GM18498 (cell line): ENCODE results near the gene EMILIN2.

ENCODE experiments used
- ATAC-seq: cut with Tn5 transposase; IDR thresholded peaks from one replicate; pipeline ENCODE4 v1.9.1; 2021; ENCODE audit warnings: mild to moderate bottlenecking, moderate library complexity; ENCODE audit not compliant: unreplicated experiment

EMILIN2 gene

DNA sequence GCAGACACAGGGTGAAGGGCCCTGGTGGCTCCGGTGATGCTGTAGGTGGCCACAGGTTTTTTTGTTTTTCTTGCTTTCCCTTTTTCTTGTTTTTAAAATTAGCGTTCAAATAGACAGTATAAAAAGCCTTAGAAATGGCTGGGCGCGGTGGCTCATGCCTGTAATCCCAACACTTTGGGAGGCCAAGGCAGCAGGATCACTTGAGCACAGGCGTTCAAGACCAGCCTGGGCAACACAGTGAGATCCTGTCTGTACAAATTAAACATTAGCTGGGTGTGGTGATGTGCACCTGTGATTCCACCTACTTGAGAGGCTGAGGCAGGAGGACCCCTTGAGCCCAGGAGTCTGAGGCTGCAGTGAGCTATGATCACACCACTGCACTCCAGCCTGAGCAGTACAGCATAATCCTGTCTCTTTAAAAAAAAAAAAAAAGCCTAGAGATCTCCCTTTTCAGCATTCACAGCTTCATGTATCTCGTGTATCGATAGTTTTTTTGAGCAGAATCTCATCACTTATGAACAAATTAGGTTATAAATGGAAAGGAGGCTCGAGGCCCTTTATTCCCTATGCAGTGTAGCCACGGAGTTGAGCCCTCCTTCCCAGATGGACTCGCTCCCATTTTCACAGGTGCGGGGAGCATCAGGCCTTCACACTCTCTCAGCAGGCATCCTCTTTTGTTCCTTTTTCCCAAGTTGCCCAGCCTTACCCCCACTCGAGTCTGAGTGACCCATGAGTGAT lies 50.8 kb downstream of the EMILIN2 start:
- no peak for ATAC-seq

DNA sequence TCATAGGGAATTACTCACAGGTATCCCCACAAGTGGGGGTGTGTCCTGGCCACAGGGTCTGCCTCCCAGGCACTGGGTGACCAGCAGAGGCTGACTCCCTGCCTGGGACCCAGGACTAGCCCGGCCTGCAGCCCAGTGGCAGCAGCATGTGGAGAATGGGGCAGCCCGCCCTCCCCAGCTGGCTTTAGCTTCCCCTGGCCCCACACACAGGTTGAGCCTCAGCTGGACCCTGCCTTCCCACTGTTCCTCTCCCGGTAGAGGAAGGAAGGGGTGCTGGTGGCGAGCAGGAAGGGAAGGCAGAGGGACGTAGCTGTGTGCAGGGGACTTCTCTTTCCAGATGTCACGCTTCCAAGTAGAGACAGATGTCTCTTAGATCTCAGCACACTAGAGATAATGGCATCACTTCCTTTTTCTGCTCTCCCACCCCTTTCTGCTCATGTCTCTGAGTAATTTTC lies 51.4 kb downstream of the EMILIN2 start:
- no peak for ATAC-seq

DNA sequence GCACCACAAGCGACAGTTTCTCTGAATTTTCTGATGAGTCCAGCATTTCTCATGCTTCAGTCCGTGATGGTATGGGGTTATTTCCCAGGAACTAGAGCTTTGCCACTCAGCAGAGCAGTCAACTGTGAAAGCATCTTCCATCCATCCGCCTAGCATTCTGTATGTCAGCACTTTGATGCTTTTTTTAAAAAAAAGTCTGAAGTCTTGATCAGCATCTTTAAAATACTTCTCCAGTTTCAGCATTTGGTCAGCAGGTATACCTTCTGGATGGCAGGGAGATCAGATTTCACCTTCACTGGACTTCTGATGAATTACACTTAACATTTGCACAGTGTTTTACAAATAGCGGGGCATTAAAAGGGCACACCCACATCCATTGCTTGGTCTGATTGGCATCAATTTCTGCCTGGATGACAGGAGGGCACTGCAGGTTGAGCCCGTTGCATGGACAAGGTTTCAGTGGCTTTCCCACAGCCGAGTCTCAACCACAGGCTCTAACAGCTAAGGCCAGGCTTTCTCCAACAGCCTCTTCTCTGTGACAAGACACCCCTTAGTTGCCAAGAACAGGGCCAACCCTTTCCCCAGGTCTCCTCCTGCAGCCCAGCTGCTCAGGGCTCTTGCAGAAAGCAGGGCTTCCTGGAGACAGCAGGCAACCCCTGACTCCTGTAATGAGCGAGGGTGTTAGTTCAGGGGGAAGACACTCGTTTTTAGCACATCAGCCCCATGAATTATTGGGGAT lies 54.0 kb downstream of the EMILIN2 start:
- ATAC-seq, result no peak

DNA sequence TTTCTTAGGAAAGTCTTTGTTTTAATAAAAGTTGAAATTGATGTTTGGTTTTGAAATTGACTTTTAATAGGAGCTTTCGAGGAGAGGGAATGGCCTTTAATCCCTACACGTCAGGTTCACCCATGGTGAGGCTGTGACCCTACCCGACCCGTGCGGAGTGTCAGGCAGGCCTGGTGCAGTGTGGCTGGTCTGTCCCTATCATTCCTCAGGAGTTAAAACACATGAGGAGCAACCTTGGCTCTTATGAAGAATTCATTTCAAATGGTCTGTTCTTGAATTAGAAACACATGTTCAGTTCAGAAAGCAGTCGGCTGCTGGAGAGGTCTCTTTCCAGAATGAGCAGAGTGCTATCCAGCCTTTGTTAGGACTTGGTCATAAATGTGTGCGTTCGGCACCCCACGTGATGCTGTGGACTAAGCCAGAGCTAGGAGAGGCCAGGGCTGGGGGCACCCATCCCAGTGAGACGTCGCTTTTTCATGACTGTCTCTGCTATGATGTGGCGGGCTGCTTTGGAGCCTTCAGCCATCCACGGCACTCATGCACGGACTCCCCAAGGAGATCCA lies 54.7 kb downstream of the EMILIN2 start:
- ATAC-seq, result no peak

DNA sequence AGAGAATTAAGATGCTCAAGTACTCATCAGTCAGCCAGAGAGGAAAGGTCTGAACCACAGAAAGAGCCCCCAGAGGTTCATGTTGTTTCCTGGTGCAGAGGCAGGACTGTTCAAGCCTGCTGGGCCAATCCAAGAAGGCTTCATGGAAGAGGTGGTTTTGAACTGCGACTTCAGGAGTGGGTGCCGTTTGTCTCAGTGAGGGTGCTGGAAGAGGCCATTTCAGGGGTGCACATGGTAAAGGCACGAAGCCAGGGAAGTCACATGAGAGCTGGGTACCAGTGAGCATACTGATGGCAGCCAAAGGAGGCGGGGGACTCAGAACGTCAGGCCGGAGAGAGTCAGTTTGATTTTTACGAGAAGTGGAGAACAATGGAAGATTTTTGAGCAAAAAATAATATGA lies 55.5 kb downstream of the EMILIN2 start:
- no peak for ATAC-seq

DNA sequence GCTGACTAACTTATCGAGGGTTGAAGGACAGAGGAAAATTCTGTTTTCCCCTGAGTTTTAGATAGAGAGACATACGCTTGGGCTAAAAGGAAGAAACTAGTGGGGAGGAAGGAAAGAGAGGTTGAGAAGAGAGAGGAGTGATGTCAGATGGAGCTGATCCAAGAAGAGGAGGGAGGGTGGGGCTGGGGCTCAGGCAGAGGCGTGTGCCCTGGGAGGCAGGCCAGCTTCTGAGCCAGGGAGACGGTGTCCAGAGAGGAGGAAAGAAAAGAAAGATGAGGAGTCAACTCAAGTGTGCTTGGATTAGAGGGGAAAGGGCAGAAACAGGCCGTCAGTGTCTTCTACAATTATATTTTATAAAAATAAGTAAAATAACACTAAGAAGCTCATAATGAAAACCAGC lies 56.2 kb downstream of the EMILIN2 start:
- ATAC-seq, result no peak

DNA sequence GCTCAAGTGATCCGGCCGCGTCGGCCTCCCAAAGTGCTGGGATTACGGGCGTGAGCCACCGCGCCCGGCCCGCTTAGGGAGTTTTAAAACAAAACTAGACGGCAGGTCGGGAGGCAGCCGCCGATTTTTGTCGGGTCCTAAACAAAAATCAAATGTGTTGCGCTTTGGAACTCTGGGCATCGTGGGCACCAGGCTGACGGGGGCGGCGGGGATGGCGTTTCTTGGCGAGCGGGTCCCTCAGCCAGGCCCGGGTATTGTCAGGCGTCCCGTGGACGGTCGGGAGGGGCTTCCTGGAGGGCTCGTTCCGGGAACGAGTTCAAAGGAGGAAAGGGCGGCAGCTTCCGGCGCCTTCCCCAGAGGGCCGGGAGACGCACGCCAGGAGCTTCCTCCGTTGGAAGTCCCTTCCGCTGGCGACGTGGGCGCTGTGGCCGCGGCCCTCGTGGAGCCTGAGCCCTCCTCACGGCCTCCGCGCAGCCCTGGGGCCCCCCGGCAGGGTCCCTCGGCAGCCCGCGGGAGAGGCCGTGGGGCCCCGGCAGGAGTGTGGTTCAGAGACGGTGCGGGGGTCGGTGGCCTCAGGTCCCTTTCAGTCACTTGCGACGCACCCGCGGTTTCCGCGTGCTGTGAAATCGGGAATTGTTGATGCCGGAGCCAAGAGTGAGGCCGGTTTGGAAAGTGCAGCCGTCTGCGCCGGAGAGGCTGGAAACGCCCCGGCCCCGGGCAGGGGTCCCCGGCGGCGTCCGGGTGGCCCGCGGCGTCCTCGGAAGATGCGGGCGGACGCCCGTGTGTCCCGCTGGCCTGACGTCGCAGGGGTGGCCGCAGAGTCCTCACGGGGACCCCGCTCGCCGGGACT lies 59.3 kb downstream of the EMILIN2 start:
- peak; percentile 37 for ATAC-seq

DNA sequence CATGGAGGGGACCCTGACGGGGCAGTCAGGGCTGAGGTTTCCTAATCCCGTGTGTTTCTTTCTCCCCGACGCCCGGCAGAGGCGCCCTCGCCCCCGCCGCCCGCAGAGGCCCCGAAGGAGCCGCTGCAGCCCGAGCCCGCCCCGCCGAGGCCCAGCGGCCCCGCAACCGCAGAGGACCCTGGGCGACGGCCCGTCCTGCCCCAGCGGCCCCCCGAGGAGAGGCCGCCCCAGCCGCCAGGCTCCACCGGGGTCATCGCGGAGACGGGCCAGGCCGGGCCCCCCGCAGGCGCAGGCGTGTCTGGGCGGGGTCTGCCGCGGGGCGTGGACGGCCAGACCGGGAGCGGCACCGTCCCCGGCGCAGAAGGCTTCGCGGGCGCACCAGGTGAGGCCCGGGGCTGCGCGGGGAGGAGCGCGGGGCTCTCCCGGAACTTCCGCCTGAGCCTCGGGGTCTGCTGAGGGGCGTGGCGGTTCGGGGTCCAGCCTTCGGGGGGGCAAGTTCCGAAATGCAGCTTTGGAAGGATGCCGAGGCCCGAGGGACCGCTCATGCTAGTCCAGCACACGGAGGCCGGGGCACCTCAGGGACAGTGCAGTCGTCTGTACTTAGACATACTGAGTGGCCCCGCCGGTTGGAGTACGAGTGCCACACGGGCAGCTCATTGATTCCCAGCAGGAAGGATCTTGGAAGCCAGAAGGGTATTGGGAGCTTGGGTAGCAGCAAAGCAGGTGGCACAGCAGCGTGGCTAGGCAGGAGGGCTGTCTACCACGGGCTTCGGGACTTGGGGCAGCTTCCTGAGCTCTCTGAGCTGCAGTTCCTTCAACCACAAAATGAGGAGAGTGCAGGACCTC lies 60.1 kb downstream of the EMILIN2 start:
- peak; percentile 58 for ATAC-seq

DNA sequence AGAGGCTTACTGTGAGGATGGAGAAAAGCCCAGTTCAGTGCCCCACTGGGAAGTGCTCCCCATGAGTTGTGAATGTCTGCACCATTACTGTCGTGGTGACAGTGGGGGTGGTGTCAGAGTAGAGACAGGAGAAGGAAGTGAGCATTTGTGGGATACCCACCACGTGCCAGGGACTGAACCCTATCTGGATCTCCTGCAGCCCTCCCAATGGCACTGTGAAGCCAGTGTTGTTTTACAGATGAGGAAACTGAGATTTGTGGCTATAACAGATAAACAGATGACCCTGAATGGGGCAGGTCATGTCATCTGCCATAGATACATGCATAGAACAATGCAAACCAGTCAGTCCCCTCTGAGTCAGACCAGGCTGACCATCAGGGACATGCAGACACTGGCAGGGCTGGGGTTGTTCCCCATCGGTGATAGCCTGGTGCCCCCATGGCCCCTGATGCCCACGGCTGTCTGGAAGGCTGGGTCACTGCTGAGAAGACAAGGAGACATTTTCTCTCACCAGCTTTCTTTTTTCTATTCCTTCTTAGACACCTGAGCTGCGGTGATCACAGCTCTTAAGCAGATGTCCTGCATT lies 60.8 kb downstream of the EMILIN2 start:
- peak; percentile 2 for ATAC-seq

DNA sequence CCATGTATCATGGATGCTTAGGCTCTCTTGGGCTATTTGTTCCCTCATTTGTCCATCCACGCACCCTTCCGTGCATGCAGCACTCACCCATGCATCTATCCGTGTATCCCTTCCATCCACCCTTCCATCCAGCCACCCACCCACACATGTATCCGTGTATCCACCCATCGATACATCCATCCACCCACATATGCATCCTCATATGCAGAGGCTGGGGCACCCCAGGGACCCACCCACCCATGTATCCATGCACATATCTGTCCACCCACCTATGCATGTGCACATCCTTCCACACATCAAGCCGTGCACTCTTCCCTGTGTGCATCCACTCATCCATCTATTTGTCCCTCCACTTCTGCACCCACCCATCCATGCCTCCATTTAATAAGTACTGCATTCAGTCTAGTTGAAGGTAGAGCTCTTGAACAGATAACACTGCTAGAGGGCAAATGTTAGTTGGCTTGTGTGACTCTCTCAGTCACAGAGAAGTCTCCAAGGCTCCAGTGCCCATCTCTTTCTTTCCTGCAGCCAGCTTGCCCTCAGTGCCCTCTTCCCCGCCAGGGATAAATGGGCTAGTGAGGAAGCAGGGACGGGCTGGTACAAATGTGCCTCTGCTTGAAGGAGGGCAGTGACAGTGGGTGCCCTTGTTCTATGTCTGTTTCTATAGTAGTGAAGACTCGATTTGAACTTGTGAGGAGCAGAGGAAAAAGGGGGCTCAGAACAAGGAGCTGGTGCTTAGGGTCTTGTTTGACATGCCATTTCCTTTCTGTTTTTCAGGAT lies 61.5 kb downstream of the EMILIN2 start:
- no peak for ATAC-seq

DNA sequence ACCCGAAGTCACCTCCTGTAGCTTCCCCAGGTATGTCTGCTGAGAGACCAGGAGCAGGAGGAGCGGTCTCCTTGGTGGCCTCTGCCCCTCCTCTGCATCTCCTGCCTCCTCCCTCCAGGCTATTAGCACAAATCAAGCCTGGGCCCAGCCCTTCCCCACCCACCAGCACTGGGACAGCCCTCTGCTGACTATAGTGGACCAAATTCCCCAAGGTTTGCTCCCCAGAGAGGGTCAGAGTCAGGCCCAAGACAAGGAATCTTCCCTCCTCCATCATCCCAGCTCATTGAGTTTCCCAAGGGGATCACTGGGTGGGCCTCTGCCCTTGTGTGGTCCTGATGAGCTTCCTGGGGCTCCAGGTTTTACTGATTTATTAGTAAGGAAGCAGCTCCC lies 62.1 kb downstream of the EMILIN2 start:
- ATAC-seq, result no peak

DNA sequence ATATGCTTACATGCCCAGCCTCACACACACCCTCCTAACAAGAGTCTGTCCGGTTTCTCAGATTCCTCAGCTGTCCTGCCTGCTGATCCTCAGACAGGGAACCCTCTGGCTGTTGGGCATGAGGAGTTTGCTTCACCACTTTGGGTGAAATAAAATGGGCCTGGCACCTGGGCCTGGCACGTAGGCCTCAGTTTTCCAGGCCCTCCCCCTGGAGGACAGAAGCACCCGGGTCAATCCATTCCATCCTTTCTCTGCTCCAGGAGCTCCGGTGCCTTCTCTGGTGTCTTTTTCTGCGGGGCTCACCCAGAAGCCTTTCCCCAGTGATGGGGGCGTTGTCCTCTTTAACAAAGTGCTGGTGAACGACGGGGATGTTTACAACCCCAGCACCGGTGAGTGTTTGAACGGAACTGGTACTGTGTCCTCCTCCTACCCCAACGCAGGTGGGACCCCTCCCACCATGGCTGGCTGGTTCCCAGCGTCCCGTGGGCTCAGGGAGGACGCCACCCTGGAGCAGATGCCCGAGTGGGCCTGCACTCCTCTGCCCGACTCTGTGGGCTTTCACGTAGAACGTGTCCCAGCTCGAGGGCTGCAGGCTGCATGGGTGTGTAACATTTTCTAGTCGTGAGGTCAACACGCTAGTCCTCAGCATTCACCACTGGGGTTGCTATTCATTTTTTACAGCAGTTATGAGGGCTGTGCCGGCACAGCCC lies 62.8 kb downstream of the EMILIN2 start:
- no peak for ATAC-seq

DNA sequence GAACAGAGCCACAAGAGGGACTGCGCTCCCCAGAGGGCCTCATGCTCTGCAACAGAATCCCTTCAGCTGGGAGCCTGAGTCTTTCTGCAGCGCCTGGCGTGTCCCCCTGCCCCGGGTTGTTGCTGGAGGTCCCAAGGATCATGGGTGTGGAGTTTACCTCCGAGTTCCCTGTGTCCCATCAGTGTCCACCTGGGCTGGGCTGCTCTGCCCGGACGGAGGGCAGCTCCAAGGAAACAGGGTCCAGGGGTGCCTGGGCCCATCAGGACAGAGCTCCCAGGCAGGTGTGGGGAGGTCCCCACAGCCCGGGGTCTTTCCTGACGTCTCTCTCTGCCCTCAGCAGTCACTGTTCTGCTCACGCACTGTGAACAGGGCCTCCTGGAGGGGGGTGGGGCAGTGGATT lies 63.5 kb downstream of the EMILIN2 start:
- ATAC-seq, result no peak

DNA sequence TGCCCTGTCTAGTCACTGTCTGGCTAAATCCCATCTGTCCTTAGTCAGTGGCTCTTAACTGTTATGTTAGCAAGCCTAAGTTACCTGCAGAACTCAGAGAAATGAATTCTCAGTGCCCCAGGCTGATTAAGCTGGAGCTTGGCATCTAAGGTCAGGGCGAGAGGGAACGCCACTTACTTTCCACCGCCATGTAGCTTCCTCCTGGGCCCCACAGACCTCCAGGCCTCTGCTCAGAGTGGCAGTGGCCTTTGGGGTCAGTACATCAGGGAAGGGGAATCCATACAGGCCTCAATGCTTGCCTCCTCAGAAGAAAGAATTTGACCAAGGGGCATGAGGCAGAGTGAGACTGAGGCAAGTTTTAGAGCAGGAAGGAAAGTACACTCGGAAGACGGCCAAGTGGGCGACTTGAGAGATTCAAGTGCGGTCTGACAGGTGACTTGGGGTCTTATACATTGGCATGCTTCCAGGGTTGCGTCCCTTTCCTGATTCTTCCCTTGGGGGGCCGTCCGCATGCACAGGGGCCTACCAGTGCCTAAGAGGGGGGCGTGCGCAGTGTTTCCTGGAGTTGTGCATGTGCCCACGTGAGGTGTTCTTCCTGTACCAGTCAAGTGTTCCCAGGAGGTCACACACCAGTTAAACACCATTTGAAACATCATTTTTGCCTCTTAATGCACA lies 64.1 kb downstream of the EMILIN2 start:
- no peak for ATAC-seq

DNA sequence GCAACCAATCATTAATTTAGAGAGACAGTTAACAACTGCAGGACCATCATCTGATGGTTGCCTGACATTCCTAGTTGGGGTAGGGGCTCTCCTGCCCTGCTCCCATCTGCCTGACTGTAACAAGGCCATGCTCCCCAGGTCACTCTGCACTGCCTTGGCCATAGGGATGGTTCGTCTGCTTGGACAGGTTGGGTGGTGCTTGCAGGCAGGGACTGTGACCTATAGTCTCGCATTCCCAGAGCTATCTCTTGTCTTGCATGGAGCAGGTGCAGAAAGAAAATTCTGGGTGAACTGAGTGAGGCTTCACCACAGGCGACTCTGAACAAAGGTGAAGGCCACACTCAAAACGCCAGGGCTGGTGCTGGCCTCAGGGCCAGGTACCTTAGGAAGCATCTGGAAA lies 64.7 kb downstream of the EMILIN2 start:
- no peak for ATAC-seq

DNA sequence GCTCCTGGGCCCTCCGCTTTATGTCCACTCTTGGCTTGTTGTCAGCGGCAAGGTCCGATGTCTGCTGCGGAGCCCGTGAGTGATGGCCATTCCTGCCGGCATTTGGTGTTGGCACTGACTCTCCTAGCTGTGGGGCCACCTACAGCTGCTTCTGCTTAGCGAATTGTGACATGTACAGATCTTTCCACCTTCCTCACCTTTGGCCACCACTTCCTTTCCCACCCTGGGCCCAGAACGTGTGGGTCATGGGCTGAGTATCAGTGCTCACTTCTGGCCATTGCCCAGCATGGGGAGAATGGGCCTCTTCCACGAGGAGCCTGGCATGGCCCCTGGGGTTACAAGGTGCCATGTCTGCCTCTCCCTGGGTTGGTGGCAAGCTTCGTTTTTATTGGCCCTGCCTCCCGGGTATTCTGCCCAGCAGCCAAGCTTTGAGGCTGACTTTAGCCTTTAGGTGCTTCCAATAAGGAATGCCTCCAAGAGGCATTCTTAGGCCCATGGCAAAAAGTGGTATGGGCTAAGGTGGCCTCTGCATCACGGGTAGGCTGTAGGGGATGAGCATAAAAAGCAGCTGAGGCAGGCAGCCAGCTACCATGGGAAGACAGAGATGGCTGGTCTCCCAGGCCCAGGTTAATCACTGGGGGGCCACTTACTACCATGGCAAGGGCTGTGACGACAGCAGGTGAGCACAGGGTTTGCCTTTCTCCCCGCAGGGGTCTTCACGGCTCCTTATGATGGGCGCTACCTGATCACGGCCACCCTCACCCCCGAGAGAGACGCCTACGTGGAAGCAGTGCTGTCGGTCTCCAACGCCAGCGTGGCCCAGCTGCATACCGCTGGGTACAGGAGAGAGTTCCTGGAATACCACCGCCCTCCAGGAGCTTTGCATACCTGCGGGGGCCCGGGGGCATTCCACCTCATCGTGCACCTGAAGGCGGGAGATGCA lies 65.8 kb downstream of the EMILIN2 start:
- no peak for ATAC-seq
